ENCODE data around the gene RBMS3. TPM values are rescaled to one million over a fixed set of nuclear protein-coding genes. Genes with fewer than 3 reads are reported as not detected.

The RBMS3 gene
- total and polyA plus RNA-seq, 9 donors = 11.6 to 79.2 (median 63.1) TPM

DNA sequence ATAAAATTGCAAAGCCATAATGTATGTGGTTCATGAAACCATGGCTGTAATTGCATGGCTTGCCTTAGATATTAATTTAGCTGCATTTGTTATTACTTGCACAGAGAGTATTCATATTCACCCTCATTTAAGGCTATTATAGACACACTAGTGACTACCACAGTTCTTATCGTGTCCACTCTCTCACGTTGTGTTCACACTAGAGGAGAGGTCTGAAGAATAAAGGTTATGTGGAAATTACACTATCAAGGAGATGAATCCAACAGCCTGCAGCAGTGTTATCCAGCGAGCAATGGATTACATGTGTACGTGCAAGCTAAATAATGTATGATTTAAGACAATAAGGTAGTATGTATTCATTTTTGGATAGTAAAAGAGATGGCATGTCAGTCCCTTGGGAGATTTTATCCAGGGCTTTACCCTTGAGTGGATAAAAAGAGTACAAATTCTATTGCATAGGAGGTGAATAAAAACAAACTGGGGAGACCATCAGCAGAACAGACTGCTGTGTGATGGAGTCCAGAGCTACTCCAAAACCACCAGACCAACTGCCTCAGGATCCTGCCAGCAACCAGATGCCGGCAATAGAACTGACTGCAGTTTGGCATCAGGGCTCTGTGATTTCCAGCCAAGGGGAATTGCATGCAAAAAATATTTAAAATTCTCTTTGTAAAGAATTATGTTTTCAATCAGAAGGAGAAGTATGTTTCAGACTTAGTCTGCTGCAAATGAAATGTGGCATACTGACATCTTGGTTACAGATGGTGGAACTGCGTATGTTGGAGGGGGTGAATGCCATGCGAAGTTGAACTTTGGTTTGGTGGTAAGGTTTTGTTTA is 146.6 kb downstream of the RBMS3 start:
- no peak overlapping the region for H3K4me3 ChIP-seq
- DNase-seq = no peak
- no peaks in the 10 kb centered on the region for H3K36me3 ChIP-seq
- intact Hi-C loops (cut with DNase I) = no loop called here
- peak overlapping the region in 1 of 2 donors; percentile 12 for H3K27ac ChIP-seq
- WGBS, 3 donors = 77 to 80% (median 79%) methylated on average over 7 of the region's 7 CpGs
- peaks cover 8% of the 10 kb centered on the region for H3K4me1 ChIP-seq (ENCODE audit: insufficient read depth)
- no peaks in the 10 kb centered on the region for H3K27me3 ChIP-seq
- H3K9me3 ChIP-seq = no peaks in the 10 kb centered on the region
- TF ChIP-seq EP300 (IDR thresholded peaks at IDR 0.05) (no peak), POLR2A (IDR thresholded peaks at IDR 0.05) (no peak)
- TF ChIP-seq, protein P1, sequence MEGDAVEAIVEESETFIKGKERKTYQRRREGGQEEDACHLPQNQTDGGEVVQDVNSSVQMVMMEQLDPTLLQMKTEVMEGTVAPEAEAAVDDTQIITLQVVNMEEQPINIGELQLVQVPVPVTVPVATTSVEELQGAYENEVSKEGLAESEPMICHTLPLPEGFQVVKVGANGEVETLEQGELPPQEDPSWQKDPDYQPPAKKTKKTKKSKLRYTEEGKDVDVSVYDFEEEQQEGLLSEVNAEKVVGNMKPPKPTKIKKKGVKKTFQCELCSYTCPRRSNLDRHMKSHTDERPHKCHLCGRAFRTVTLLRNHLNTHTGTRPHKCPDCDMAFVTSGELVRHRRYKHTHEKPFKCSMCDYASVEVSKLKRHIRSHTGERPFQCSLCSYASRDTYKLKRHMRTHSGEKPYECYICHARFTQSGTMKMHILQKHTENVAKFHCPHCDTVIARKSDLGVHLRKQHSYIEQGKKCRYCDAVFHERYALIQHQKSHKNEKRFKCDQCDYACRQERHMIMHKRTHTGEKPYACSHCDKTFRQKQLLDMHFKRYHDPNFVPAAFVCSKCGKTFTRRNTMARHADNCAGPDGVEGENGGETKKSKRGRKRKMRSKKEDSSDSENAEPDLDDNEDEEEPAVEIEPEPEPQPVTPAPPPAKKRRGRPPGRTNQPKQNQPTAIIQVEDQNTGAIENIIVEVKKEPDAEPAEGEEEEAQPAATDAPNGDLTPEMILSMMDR (IDR thresholded peaks at IDR 0.05) = no peak

DNA sequence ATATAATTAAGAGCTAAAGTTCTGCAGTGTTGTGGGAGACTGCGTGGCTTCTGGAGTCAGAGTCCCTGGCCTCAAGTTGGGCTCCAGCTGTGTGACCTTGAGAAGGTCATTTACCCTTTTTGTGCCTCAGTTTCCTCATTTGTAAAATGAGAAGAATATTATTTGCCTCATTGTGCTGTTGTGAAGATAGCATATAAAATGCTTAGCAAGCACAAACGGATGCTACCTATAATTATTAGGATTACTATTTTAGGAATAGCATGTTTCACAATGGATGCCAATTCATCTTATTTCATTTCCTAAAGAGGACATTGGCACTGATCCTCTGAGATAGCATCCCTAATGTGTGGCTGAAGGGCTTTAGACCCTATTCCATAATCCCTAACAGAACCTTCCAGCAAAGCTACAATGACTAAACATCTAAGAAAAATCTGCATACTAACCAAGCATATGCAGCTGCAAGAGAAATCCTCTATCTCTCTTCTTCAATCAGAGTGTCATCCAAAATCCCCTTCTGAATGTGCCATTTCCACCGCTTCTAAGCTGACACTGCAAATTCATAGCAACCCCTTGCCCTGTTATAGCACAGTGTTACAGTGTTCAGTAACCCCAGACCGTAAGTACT is 148.3 kb downstream of the RBMS3 start:
- DNase-seq = no peak
- H3K9me3 ChIP-seq = no peaks in the 10 kb centered on the region
- no peaks in the 10 kb centered on the region for H3K36me3 ChIP-seq
- H3K27me3 ChIP-seq = no peaks in the 10 kb centered on the region
- WGBS, 3 donors = 37 to 53% (median 40%) methylated on average over 4 of the region's 4 CpGs
- H3K4me1 ChIP-seq (ENCODE audit: insufficient read depth) = peaks cover 7% of the 10 kb centered on the region
- intact Hi-C loops (cut with DNase I) = no loop called here
- no peak overlapping the region for H3K4me3 ChIP-seq
- TF ChIP-seq POLR2A (IDR thresholded peaks at IDR 0.05) (no peak), EP300 (IDR thresholded peaks at IDR 0.05) (no peak)
- no peak overlapping the region for H3K27ac ChIP-seq

DNA sequence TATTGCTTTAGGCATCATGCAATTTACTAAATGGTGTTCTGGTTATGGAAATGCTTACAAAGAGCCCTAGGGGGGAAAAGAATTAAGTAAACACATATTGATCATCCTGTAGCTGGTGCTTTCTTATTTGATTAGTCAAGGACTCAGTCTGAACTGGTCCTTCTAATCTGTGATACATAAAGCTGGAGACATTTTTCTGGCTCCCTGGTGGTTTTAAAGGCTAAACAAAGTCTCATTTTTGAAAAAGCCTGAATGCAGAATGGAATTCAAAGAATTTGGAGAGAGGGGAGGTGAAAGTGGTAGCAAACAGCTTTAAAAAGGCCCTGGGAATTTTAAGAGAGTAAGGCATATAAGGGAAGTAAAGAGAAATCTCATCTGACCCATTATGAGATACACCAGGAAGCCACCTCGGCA is 149.7 kb downstream of the RBMS3 start:
- no peak for DNase-seq
- no peaks in the 10 kb centered on the region for H3K9me3 ChIP-seq
- H3K27ac ChIP-seq = no peak overlapping the region
- H3K27me3 ChIP-seq = no peaks in the 10 kb centered on the region
- H3K4me1 ChIP-seq (ENCODE audit: insufficient read depth) = peaks cover 7% of the 10 kb centered on the region
- no peaks in the 10 kb centered on the region for H3K36me3 ChIP-seq
- TF ChIP-seq, protein P1 (IDR thresholded peaks at IDR 0.05) = no peak
- no peak for TF ChIP-seq POLR2A (IDR thresholded peaks at IDR 0.05)
- TF ChIP-seq EP300 (IDR thresholded peaks at IDR 0.05) = no peak
- 3 to 13% (median 6%) methylated on average over 1 of the region's 1 CpG for WGBS, 3 donors
- no peak overlapping the region for H3K4me3 ChIP-seq
- intact Hi-C loops (cut with DNase I) = no loop called here

DNA sequence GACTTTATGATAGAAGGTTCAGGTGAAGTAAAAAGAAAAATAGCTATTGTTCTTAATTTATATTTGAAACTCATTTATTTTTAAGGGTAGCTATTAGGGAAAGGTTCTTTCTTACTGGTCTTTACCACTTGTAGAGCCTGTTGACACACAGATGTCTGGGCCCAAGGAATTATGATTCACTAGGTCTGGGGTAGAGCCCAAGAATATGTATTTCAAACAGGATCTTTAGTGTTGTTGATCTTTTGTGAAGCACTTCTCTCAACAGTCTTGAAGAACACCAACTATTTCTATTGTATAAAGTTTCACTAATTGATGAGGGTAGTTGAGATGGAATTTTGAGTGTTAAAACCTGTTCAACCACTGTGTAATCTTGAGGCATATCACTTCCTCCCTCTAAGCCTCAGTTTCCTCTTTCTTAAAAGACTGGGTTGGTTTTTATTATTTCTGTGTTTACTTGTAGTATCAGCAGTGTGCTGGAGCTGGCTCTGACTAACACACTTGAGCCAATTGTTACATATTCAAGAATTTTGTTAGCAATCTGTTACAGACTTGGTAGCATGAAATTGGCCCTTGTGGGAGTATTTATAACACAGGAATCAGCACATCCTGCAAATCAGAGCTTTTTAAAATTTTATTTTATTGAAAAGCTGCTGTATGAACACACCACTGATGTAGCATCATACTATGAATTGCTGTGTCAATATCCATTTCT is 155.9 kb downstream of the RBMS3 start:
- no peaks in the 10 kb centered on the region for H3K9me3 ChIP-seq
- no peaks in the 10 kb centered on the region for H3K4me1 ChIP-seq (ENCODE audit: insufficient read depth)
- no peaks in the 10 kb centered on the region for H3K27me3 ChIP-seq
- H3K27ac ChIP-seq = no peak overlapping the region
- intact Hi-C loops (cut with DNase I) = no loop called here
- no peaks in the 10 kb centered on the region for H3K36me3 ChIP-seq
- TF ChIP-seq EP300 (IDR thresholded peaks at IDR 0.05) = no peak
- TF ChIP-seq, protein P1 (IDR thresholded peaks at IDR 0.05) = no peak
- no peak for TF ChIP-seq POLR2A (IDR thresholded peaks at IDR 0.05)
- no peak for DNase-seq
- H3K4me3 ChIP-seq = no peak overlapping the region
